GM12878 (cell line): Measurements from ENCODE around the gene HBZ. TPM values are rescaled to one million over a fixed set of nuclear protein-coding genes. Genes with fewer than 3 reads are reported as not detected.

Experiments
- ATAC-seq: fragments of 200-7000 bp; cut with Tn5 transposase; 3 replicates; pipeline ENCODE4 v1.9.1; 2020; ENCODE audit warnings: mild to moderate bottlenecking, moderate library complexity
- BruUV-seq: library from RNA; stranded (reverse); fragments of 400-500 nt; replicated peaks from 2 replicates; lab custom pipeline; 2021; lab: Mats Ljungman, UMichigan
- CTCF ChIA-PET: fragments of 300-600 bp; sonication (Branson Sonifier 250); formaldehyde crosslinking; extraction: SDS; loops from one replicate; lab custom pipeline; 2021; ENCODE audit warnings: inconsistent platforms; lab: Yijun Ruan, JAX
- POLR2A ChIA-PET: fragments of 350-600 bp; formaldehyde crosslinking; extraction: SDS; loops from one replicate; lab custom pipeline; 2021; ENCODE audit warnings: inconsistent platforms; lab: Charles Lee
- RAD21 ChIA-PET: fragments of 300-600 bp; sonication (Branson Sonifier 250); formaldehyde crosslinking; loops from one replicate; lab custom pipeline; 2023; ENCODE audit warnings: antibody characterized with exemption; ENCODE audit not compliant: unreplicated experiment; lab: Charles Lee
- SMC1A ChIA-PET: fragments of 300-600 bp; sonication (Branson Sonifier 250); formaldehyde crosslinking; loops from one replicate; lab custom pipeline; 2023; ENCODE audit not compliant: unreplicated experiment, uncharacterized antibody; lab: Charles Lee
- DNase-seq: peaks from one replicate; pipeline ENCODE4 v3.0.0-alpha.2; 2011; ENCODE audit warnings: low read depth, low spot score
- FAIRE-seq: peaks from 3 replicates; lab custom pipeline; 2011; peaks lifted over from hg19 to GRCh38; lab: Jason Lieb, UNC
- H2AFZ ChIP-seq: 2 replicates; pipeline ENCODE4 v1.6.0; 2011; ENCODE audit warnings: low read depth, low read length, control low read depth; ENCODE audit not compliant: control insufficient read depth
- H3K27ac ChIP-seq: 2 replicates; pipeline ENCODE4 v1.5.1; 2011; ENCODE audit warnings: control low read depth; ENCODE audit not compliant: control insufficient read depth, insufficient read depth
- H3K27me3 ChIP-seq, 2 experiments: replicated peaks in 1 of 2; 2 replicates each; pipeline versions ENCODE4 v1.6.0 to v1.6.1; 2011; ENCODE audit warnings: low read length in 1 of 2; ENCODE audit not compliant: control insufficient read depth in 2 of 2, insufficient read depth in 2 of 2
- H3K36me3 ChIP-seq, 2 experiments: 2 replicates each; pipeline ENCODE4 v1.5.1; 2011; ENCODE audit warnings: low read length in 1 of 2; ENCODE audit not compliant: control insufficient read depth in 2 of 2, insufficient read depth in 2 of 2
- H3K4me1 ChIP-seq: 2 replicates; pipeline ENCODE4 v1.6.1; 2011; ENCODE audit warnings: mild to moderate bottlenecking, low read length, moderate library complexity, mixed read lengths; ENCODE audit not compliant: control insufficient read depth, insufficient read depth
- H3K4me2 ChIP-seq: 2 replicates; pipeline ENCODE4 v1.6.0; 2011; ENCODE audit warnings: control low read depth; ENCODE audit not compliant: control insufficient read depth, insufficient read depth
- H3K4me3 ChIP-seq: fragments of 200-600 bp; sonication (generic); 2 replicates; pipeline ENCODE4 v1.5.1; 2016
- H3K79me2 ChIP-seq: 2 replicates; pipeline ENCODE4 v1.6.0; 2011; ENCODE audit warnings: low read length; ENCODE audit not compliant: control insufficient read depth, insufficient read depth
- H3K9ac ChIP-seq: 2 replicates; pipeline ENCODE4 v1.8.0; 2011; ENCODE audit warnings: low read length, control low read depth, mixed read lengths; ENCODE audit not compliant: control insufficient read depth, insufficient read depth
- H3K9me3 ChIP-seq: replicated peaks from 3 replicates; pipeline ENCODE4 v1.5.1; 2011; ENCODE audit warnings: mild to moderate bottlenecking, low read length; ENCODE audit not compliant: control insufficient read depth, insufficient read depth
- H4K20me1 ChIP-seq: 2 replicates; pipeline ENCODE4 v1.6.0; 2011; ENCODE audit not compliant: control insufficient read depth, insufficient read depth
- ATF7 ChIP-seq: fragments of 450-650 bp; IDR thresholded peaks from 2 replicates; pipeline ENCODE4 v1.6.1; 2016; ENCODE audit warnings: low read depth, mild to moderate bottlenecking
- IRF3 ChIP-seq: fragments of 450-650 bp; IDR thresholded peaks from 2 replicates; pipeline ENCODE4 v1.6.1; 2014; ENCODE audit warnings: mild to moderate bottlenecking
- POLR2A ChIP-seq: IDR thresholded peaks from 2 replicates; pipeline ENCODE4 v1.6.1; 2011; ENCODE audit warnings: low read depth, mild to moderate bottlenecking, low read length
- TARDBP ChIP-seq: IDR thresholded peaks from 2 replicates; pipeline ENCODE4 v1.6.1; 2016; ENCODE audit warnings: borderline replicate concordance
- ZBED1 ChIP-seq: IDR thresholded peaks from 2 replicates; pipeline ENCODE4 v1.6.1; 2016; ENCODE audit warnings: borderline replicate concordance
- WGBS: methylation state at CpG from one replicate; pipeline ENCODE4 v1.1.6; 2016; ENCODE audit warnings: low lambda C conversion rate; ENCODE audit not compliant: insufficient replicate concordance, insufficient coverage; ENCODE audit errors: missing lambda C conversion rate; 5-methylcytosine and 5-hydroxymethylcytosine counted together
- in situ Hi-C: fragments of 300-500 bp; cut with MboI; formaldehyde crosslinking; loops from 9 replicates; pipeline ENCODE4 v1.14.3; 2018; ENCODE audit warnings: mixed read lengths
- intact Hi-C: fragments of 100-400 bp; cut with micrococcal nuclease; formaldehyde crosslinking; loops from one replicate; pipeline ENCODE4 v1.14.2; 2022; ENCODE audit not compliant: unreplicated experiment
- polyA plus RNA-seq, 11 experiments: library from polyadenylated mRNA; depleted of rRNA in 4 of 11; unstranded in 6 of 11; stranded (reverse) in 5 of 11; fragments of >200 nt; fragmentation: Nextera tagmentation in 4 of 11; fragmentation: Illumina TruSeq in 1 of 11; extraction: Ambion mirVana in 4 of 11; extraction: Trizol in 1 of 11; gene quantifications; 1 replicate in 1 of 11; 2 replicates in 10 of 11; pipeline versions ENCODE4 v1.2.1 to v1.2.3, GENCODE V29; 2011 to 2016; ENCODE audit warnings: inconsistent platforms in 2 of 11, missing spikeins in 2 of 11, low read depth in 1 of 11
- total RNA-seq, 4 experiments: library from RNA; depleted of rRNA in 3 of 4; stranded (reverse); fragments of >200 nt in 3 of 4; fragmentation: Illumina TruSeq in 1 of 4; extraction: Trizol in 1 of 4; gene quantifications; 2 replicates each; pipeline versions ENCODE4 v1.2.1 to v1.2.3, GENCODE V29; 2013 to 2021
- TF ChIP-seq, protein P1 (sequence below): fragments of 450-650 bp; IDR thresholded peaks from 2 replicates; pipeline ENCODE4 v1.6.1; 2017; ENCODE audit warnings: mild to moderate bottlenecking
- TF ChIP-seq, protein P2 (sequence below): IDR thresholded peaks from 2 replicates; pipeline ENCODE4 v1.6.1; 2011; ENCODE audit warnings: borderline replicate concordance, low read depth, mild to moderate bottlenecking, moderate library complexity, low read length; ENCODE audit not compliant: insufficient read depth, poor library complexity, severe bottlenecking
- TF ChIP-seq, protein P3 (sequence below): IDR thresholded peaks from 2 replicates; pipeline ENCODE4 v1.6.1; 2011; ENCODE audit warnings: borderline replicate concordance, low read depth, mild to moderate bottlenecking, moderate library complexity, mixed read lengths, low read length; ENCODE audit not compliant: insufficient read depth; ENCODE audit errors: extremely low read length

HBZ gene
- total and polyA plus RNA-seq, 10 of the 15 experiments (the other 5 are each of a cell fraction or from before 2014, with no cell fraction given): 0.49 TPM; not detected in 9

GRCh38 chr16:132120-132519 lies 20.3 kb upstream of the HBZ start:
- H3K4me2 ChIP-seq: no peak overlapping the region
- intact Hi-C loops: no loop called here
- WGBS: 95% methylated on average over 7 of the region's 7 CpGs
- no peak overlapping the region for H2AFZ ChIP-seq
- POLR2A ChIA-PET: interaction anchor here (0.6 to 0.8 kb wide), 2 partner anchors 12 to 375 kb away, joined by 3 to 5 read pairs; no protein-coding TSS in a partner anchor
- peaks cover 13% of the 10 kb centered on the region for H3K4me1 ChIP-seq
- H4K20me1 ChIP-seq: no peaks in the 10 kb centered on the region
- FAIRE-seq (no peak), ATAC-seq (no peak)
- H3K27ac ChIP-seq: no peak overlapping the region
- no peak overlapping the region for H3K4me3 ChIP-seq
- no TSS peak for BruUV-seq
- no peak overlapping the region for H3K9ac ChIP-seq
- no peaks in the 10 kb centered on the region; the same call in 2 of the 3 replicates for H3K9me3 ChIP-seq
- TF ChIP-seq ATF7 (no peak), IRF3 (no peak), POLR2A (no peak), TARDBP (no peak), ZBED1 (no peak)
- TF ChIP-seq, protein P1, sequence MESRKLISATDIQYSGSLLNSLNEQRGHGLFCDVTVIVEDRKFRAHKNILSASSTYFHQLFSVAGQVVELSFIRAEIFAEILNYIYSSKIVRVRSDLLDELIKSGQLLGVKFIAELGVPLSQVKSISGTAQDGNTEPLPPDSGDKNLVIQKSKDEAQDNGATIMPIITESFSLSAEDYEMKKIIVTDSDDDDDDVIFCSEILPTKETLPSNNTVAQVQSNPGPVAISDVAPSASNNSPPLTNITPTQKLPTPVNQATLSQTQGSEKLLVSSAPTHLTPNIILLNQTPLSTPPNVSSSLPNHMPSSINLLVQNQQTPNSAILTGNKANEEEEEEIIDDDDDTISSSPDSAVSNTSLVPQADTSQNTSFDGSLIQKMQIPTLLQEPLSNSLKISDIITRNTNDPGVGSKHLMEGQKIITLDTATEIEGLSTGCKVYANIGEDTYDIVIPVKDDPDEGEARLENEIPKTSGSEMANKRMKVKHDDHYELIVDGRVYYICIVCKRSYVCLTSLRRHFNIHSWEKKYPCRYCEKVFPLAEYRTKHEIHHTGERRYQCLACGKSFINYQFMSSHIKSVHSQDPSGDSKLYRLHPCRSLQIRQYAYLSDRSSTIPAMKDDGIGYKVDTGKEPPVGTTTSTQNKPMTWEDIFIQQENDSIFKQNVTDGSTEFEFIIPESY: no peak
- TF ChIP-seq, protein P2, sequence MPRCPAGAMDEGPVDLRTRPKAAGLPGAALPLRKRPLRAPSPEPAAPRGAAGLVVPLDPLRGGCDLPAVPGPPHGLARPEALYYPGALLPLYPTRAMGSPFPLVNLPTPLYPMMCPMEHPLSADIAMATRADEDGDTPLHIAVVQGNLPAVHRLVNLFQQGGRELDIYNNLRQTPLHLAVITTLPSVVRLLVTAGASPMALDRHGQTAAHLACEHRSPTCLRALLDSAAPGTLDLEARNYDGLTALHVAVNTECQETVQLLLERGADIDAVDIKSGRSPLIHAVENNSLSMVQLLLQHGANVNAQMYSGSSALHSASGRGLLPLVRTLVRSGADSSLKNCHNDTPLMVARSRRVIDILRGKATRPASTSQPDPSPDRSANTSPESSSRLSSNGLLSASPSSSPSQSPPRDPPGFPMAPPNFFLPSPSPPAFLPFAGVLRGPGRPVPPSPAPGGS: no peak
- TF ChIP-seq, protein P3, sequence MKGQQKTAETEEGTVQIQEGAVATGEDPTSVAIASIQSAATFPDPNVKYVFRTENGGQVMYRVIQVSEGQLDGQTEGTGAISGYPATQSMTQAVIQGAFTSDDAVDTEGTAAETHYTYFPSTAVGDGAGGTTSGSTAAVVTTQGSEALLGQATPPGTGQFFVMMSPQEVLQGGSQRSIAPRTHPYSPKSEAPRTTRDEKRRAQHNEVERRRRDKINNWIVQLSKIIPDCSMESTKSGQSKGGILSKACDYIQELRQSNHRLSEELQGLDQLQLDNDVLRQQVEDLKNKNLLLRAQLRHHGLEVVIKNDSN: no peak
- TF ChIP-seq, all 136 proteins: peak for 0
- SMC1A ChIA-PET: no interaction called here
- Histone ChIP-seq H3K79me2 (peaks cover 22% of the 10 kb centered on the region), H3K27me3 (no peaks in the 10 kb centered on the region), H3K36me3 (no peaks in the 10 kb centered on the region; a peak in 1 of 4 replicates)
- in situ Hi-C loops: no loop called here
- RAD21 ChIA-PET: no interaction called here
- DNase-seq: no peak
- CTCF ChIA-PET: interaction anchor here (1.1 to 1.2 kb wide), 2 partner anchors 29 to 103 kb away, joined by 3 to 4 read pairs; no protein-coding TSS in a partner anchor
